ENCODE measurements around the gene CLDN1. TPM values are rescaled to one million over a fixed set of nuclear protein-coding genes. Genes with fewer than 3 reads are reported as not detected.

The CLDN1 gene
- total and polyA plus RNA-seq, 2 of the 13 experiments (the other 11 are each of a cell fraction or from before 2014, with no cell fraction given), result 42.7 to 51.6 TPM

GRCh38 chr3:190319660-190320059 is 2.6 kb downstream of the CLDN1 start:
- ATAC-seq (no peak), FAIRE-seq (no peak), DNase-seq (ENCODE audit: low spot score) (no peak)
- CTCF ChIA-PET (ENCODE audit: low intra/inter-chr PET ratio, low total read pairs), result no interaction called here
- no peak overlapping the region for H2AFZ ChIP-seq (ENCODE audit: low read length)
- BruUV-seq (replicated peaks), result no TSS peak
- peaks cover 75% of the 10 kb centered on the region for H3K79me2 ChIP-seq (ENCODE audit: insufficient read depth, low read length)
- peak overlapping the region; percentile 72 for H3K9ac ChIP-seq (ENCODE audit: insufficient read depth, low read depth, low read length)
- H3K36me3 ChIP-seq (replicated peaks in 1 of 2; ENCODE audit: control insufficient read depth in 1 of 2, insufficient read depth in 2 of 2, low read length in 2 of 2), result no peaks in the 10 kb centered on the region
- POLR2A ChIA-PET, result interaction anchor here (0.9 to 4.9 kb wide), 4 partner anchors 12 to 65 kb away, joined by 3 to 49 read pairs (median 10); no protein-coding TSS in a partner anchor
- H3K27me3 ChIP-seq (ENCODE audit: control insufficient read depth in 1 of 2, insufficient read depth in 2 of 2, low read length in 2 of 2), result no peaks in the 10 kb centered on the region; a peak in 1 of 5 replicates
- 13% methylated on average over 4 of the region's 4 CpGs for WGBS (ENCODE audit: low lambda C conversion rate)
- intact Hi-C loops (cut with micrococcal nuclease; ENCODE audit: unreplicated experiment), result loop anchor here (2.0 to 10.0 kb wide), 4 partner anchors 39 to 1435 kb away; no protein-coding TSS in a partner anchor
- peak overlapping the region; percentile 92 to 96 (median 95) for H3K4me3 ChIP-seq (replicated peaks in 1 of 3; ENCODE audit: insufficient read depth in 1 of 3, low read depth in 2 of 3, low read length in 3 of 3)
- H4K20me1 ChIP-seq (ENCODE audit: insufficient read depth, low read length), result peaks cover 7% of the 10 kb centered on the region; the same call in 1 of the 2 replicates
- peak overlapping the region; percentile 96 for H3K4me2 ChIP-seq (ENCODE audit: low read depth, low read length)
- H3K4me1 ChIP-seq (ENCODE audit: insufficient read depth, low read length), result peaks cover 63% of the 10 kb centered on the region
- H3K9me3 ChIP-seq (ENCODE audit: low read length), result no peaks in the 10 kb centered on the region
- in situ Hi-C loops (cut with HindIII; ENCODE audit: extremely low pct_ligation_motif_present, low pct_unique_long_range_greater_than_20kb), result loop anchor here (5.0 to 10.0 kb wide), 3 partner anchors 65 to 345 kb away; partner anchors contain the start of gene CLDN16
- TF ChIP-seq ZNF281 (CRISPR knock-in tag; IDR thresholded peaks at IDR 0.05; ENCODE audit: borderline replicate concordance) (no peak), PTBP1 (IDR thresholded peaks at IDR 0.05; ENCODE audit: low read depth, low read length, poor library complexity, severe bottlenecking) (no peak), NFRKB (IDR thresholded peaks at IDR 0.05) (no peak), FOSL2 (CRISPR knock-in tag; IDR thresholded peaks at IDR 0.05) (peak; percentile 53), ZNF557 (CRISPR knock-in tag; IDR thresholded peaks at IDR 0.05) (no peak), KMT2A (CRISPR knock-in tag; IDR thresholded peaks at IDR 0.05) (0 out of 2 replicates have a peak, but pooled peaks have one; percentile 38), FOXM1 (CRISPR knock-in tag; IDR thresholded peaks at IDR 0.05) (no peak), ZSCAN20 (CRISPR knock-in tag; IDR thresholded peaks at IDR 0.05; ENCODE audit: borderline replicate concordance) (no peak), SAP130 (CRISPR knock-in tag; IDR thresholded peaks at IDR 0.05; ENCODE audit: low read depth) (peak; percentile 37), TFAP4 (IDR thresholded peaks at IDR 0.05; ENCODE audit: borderline replicate concordance, low read depth) (peak; percentile 59; the same call in 1 of the 2 replicates), ZNF740 (CRISPR knock-in tag; IDR thresholded peaks at IDR 0.05) (no peak), TRIM24 (CRISPR knock-in tag; IDR thresholded peaks at IDR 0.05) (no peak), ZNF780A (CRISPR knock-in tag; IDR thresholded peaks at IDR 0.05) (no peak), ZEB1 (IDR thresholded peaks at IDR 0.05; ENCODE audit: insufficient replicate concordance, low read depth) (peak; percentile 57), ZNF329 (CRISPR knock-in tag; IDR thresholded peaks at IDR 0.05; ENCODE audit: low read depth) (no peak)
- TF ChIP-seq, protein P1, sequence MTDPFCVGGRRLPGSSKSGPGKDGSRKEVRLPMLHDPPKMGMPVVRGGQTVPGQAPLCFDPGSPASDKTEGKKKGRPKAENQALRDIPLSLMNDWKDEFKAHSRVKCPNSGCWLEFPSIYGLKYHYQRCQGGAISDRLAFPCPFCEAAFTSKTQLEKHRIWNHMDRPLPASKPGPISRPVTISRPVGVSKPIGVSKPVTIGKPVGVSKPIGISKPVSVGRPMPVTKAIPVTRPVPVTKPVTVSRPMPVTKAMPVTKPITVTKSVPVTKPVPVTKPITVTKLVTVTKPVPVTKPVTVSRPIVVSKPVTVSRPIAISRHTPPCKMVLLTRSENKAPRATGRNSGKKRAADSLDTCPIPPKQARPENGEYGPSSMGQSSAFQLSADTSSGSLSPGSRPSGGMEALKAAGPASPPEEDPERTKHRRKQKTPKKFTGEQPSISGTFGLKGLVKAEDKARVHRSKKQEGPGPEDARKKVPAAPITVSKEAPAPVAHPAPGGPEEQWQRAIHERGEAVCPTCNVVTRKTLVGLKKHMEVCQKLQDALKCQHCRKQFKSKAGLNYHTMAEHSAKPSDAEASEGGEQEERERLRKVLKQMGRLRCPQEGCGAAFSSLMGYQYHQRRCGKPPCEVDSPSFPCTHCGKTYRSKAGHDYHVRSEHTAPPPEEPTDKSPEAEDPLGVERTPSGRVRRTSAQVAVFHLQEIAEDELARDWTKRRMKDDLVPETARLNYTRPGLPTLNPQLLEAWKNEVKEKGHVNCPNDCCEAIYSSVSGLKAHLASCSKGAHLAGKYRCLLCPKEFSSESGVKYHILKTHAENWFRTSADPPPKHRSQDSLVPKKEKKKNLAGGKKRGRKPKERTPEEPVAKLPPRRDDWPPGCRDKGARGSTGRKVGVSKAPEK (CRISPR knock-in tag; IDR thresholded peaks at IDR 0.05; ENCODE audit: borderline replicate concordance), result no peak
- H3K27ac ChIP-seq (ENCODE audit: extremely low read length, insufficient read depth, low read length), result peak overlapping the region; percentile 72
